T-helper 17 cell (primary cell): ENCODE results near the gene ABCD3. TPM values are rescaled to one million over a fixed set of nuclear protein-coding genes. Genes with fewer than 3 reads are reported as not detected.

Experiments
- ATAC-seq: fragments of 150-1000 bp; cut with Tn5 transposase; 2 replicates; pipeline ENCODE4 v1.10.0; 2021; ENCODE audit warnings: mild to moderate bottlenecking, moderate library complexity
- DNase-seq, 3 donors: peaks; one replicate each; pipeline versions ENCODE4 v3.0.0 to v3.0.0-alpha.2; 2020 to 2021
- H3K9me3 ChIP-seq: one replicate; pipeline ENCODE4 v1.7.0; 2013; ENCODE audit warnings: low read length, mild to moderate bottlenecking; ENCODE audit not compliant: control insufficient read depth, poor library complexity, severe bottlenecking
- H3K27ac Mint-ChIP-seq: one replicate; pipeline ENCODE4 v1.8.0; 2022; ENCODE audit warnings: mild to moderate bottlenecking, moderate library complexity, mixed read lengths
- H3K27me3 Mint-ChIP-seq: one replicate; pipeline ENCODE4 v1.8.0; 2022; ENCODE audit warnings: mixed read lengths
- H3K36me3 Mint-ChIP-seq: one replicate; pipeline ENCODE4 v1.8.0; 2022; ENCODE audit warnings: low read depth, mixed read lengths
- H3K4me1 Mint-ChIP-seq: one replicate; pipeline ENCODE4 v1.8.0; 2022; ENCODE audit warnings: mild to moderate bottlenecking, mixed read lengths
- H3K4me3 Mint-ChIP-seq: one replicate; pipeline ENCODE4 v1.8.0; 2022; ENCODE audit warnings: mild to moderate bottlenecking, moderate library complexity, mixed read lengths
- total RNA-seq, 4 donors: library from RNA in 2 of 4; stranded (reverse) in 2 of 4; gene quantifications; one replicate each; pipeline ENCODE4 v1.2.3 and lab custom pipeline; 2022 to 2026

Gene ABCD3
- total RNA-seq, 2 donors from 2014 or later = 17.1 to 18.1 TPM

GRCh38 chr1:94542088-94542870, 124.1 kb downstream of the ABCD3 start:
- DNase-seq (no peak), ATAC-seq (no peak)
- H3K9me3 ChIP-seq = no peaks in the 10 kb centered on the region
- Mint-ChIP-seq H3K27ac (no peak overlapping the region), H3K4me1 (peaks cover 8% of the 10 kb centered on the region), H3K4me3 (peak overlapping the region; percentile 82), H3K27me3 (peaks cover 84% of the 10 kb centered on the region), H3K36me3 (peaks cover 4% of the 10 kb centered on the region)

GRCh38 chr1:94543001-94543400, 124.8 kb downstream of the ABCD3 start:
- H3K36me3 Mint-ChIP-seq = peaks cover 4% of the 10 kb centered on the region
- peaks cover 88% of the 10 kb centered on the region for H3K27me3 Mint-ChIP-seq
- H3K27ac Mint-ChIP-seq = no peak overlapping the region
- no peaks in the 10 kb centered on the region for H3K9me3 ChIP-seq
- peaks cover 8% of the 10 kb centered on the region for H3K4me1 Mint-ChIP-seq
- DNase-seq (no peak), ATAC-seq (no peak)
- peak overlapping the region; percentile 82 for H3K4me3 Mint-ChIP-seq

- H3K27ac Mint-ChIP-seq = no peak overlapping the region
- DNase-seq = no peak
- no peak for ATAC-seq
- peaks cover 4% of the 10 kb centered on the region for H3K36me3 Mint-ChIP-seq
- H3K4me3 Mint-ChIP-seq = no peak overlapping the region
- H3K9me3 ChIP-seq = no peaks in the 10 kb centered on the region
- H3K27me3 Mint-ChIP-seq = peaks cover 85% of the 10 kb centered on the region
- H3K4me1 Mint-ChIP-seq = peaks cover 8% of the 10 kb centered on the region
Observed at GRCh38 chr1:94543893-94544635, 125.9 kb downstream of the ABCD3 start.

GRCh38 chr1:94544706-94545490, 126.7 kb downstream of the ABCD3 start:
- Mint-ChIP-seq H3K27ac (no peak overlapping the region), H3K36me3 (peaks cover 2% of the 10 kb centered on the region), H3K4me1 (peaks cover 8% of the 10 kb centered on the region), H3K4me3 (no peak overlapping the region), H3K27me3 (peaks cover 82% of the 10 kb centered on the region)
- DNase-seq = no peak
- ATAC-seq = no peak
- H3K9me3 ChIP-seq = no peaks in the 10 kb centered on the region

GRCh38 chr1:94549706-94550105, 131.5 kb downstream of the ABCD3 start:
- ATAC-seq (no peak), DNase-seq (no peak)
- no peaks in the 10 kb centered on the region for H3K4me1 Mint-ChIP-seq
- no peak overlapping the region for H3K27ac Mint-ChIP-seq
- H3K36me3 Mint-ChIP-seq = peaks cover 2% of the 10 kb centered on the region
- no peak overlapping the region for H3K4me3 Mint-ChIP-seq
- peaks cover 66% of the 10 kb centered on the region for H3K27me3 Mint-ChIP-seq
- no peaks in the 10 kb centered on the region for H3K9me3 ChIP-seq

GRCh38 chr1:94550396-94550795, 132.2 kb downstream of the ABCD3 start:
- peaks cover 67% of the 10 kb centered on the region for H3K27me3 Mint-ChIP-seq
- no peaks in the 10 kb centered on the region for H3K36me3 Mint-ChIP-seq
- no peak overlapping the region for H3K27ac Mint-ChIP-seq
- ATAC-seq = no peak
- DNase-seq = no peak
- H3K9me3 ChIP-seq = no peaks in the 10 kb centered on the region
- no peak overlapping the region for H3K4me3 Mint-ChIP-seq
- no peaks in the 10 kb centered on the region for H3K4me1 Mint-ChIP-seq

- DNase-seq (no peak), ATAC-seq (no peak)
- Mint-ChIP-seq H3K27ac (no peak overlapping the region), H3K4me3 (no peak overlapping the region), H3K4me1 (no peaks in the 10 kb centered on the region), H3K36me3 (no peaks in the 10 kb centered on the region), H3K27me3 (peaks cover 67% of the 10 kb centered on the region)
- H3K9me3 ChIP-seq = no peaks in the 10 kb centered on the region
Observed at GRCh38 chr1:94550800-94551241, 132.6 kb downstream of the ABCD3 start.

- Mint-ChIP-seq H3K36me3 (no peaks in the 10 kb centered on the region), H3K27ac (no peak overlapping the region), H3K4me1 (no peaks in the 10 kb centered on the region), H3K4me3 (no peak overlapping the region), H3K27me3 (peaks cover 61% of the 10 kb centered on the region)
- no peaks in the 10 kb centered on the region for H3K9me3 ChIP-seq
- ATAC-seq (no peak), DNase-seq (no peak)
Observed at GRCh38 chr1:94551449-94551848, 133.3 kb downstream of the ABCD3 start.

- Mint-ChIP-seq H3K36me3 (no peaks in the 10 kb centered on the region), H3K27me3 (peaks cover 58% of the 10 kb centered on the region), H3K27ac (no peak overlapping the region), H3K4me3 (no peak overlapping the region), H3K4me1 (no peaks in the 10 kb centered on the region)
- DNase-seq (no peak), ATAC-seq (no peak)
- no peaks in the 10 kb centered on the region for H3K9me3 ChIP-seq
Observed at GRCh38 chr1:94552071-94552586, 133.9 kb downstream of the ABCD3 start.

- DNase-seq (no peak), ATAC-seq (no peak)
- H3K27me3 Mint-ChIP-seq = peaks cover 49% of the 10 kb centered on the region
- no peak overlapping the region for H3K27ac Mint-ChIP-seq
- no peak overlapping the region for H3K4me3 Mint-ChIP-seq
- H3K4me1 Mint-ChIP-seq = no peaks in the 10 kb centered on the region
- no peaks in the 10 kb centered on the region for H3K36me3 Mint-ChIP-seq
- no peaks in the 10 kb centered on the region for H3K9me3 ChIP-seq
Observed at GRCh38 chr1:94553323-94553730, 135.1 kb downstream of the ABCD3 start.

- ATAC-seq (no peak), DNase-seq (no peak)
- peaks cover 49% of the 10 kb centered on the region for H3K27me3 Mint-ChIP-seq
- no peaks in the 10 kb centered on the region for H3K9me3 ChIP-seq
- no peaks in the 10 kb centered on the region for H3K4me1 Mint-ChIP-seq
- H3K4me3 Mint-ChIP-seq = no peak overlapping the region
- H3K36me3 Mint-ChIP-seq = no peaks in the 10 kb centered on the region
- H3K27ac Mint-ChIP-seq = no peak overlapping the region
Observed at GRCh38 chr1:94553931-94554330, 135.7 kb downstream of the ABCD3 start.

- no peak for ATAC-seq
- no peak for DNase-seq
- Mint-ChIP-seq H3K4me3 (no peak overlapping the region), H3K36me3 (no peaks in the 10 kb centered on the region), H3K27me3 (peaks cover 47% of the 10 kb centered on the region), H3K27ac (no peak overlapping the region), H3K4me1 (no peaks in the 10 kb centered on the region)
- no peaks in the 10 kb centered on the region for H3K9me3 ChIP-seq
Observed at GRCh38 chr1:94554580-94554979, 136.4 kb downstream of the ABCD3 start.

GRCh38 chr1:94555091-94555490, 136.9 kb downstream of the ABCD3 start:
- ATAC-seq = no peak
- Mint-ChIP-seq H3K27me3 (peaks cover 42% of the 10 kb centered on the region), H3K36me3 (no peaks in the 10 kb centered on the region), H3K4me3 (no peak overlapping the region), H3K27ac (no peak overlapping the region), H3K4me1 (no peaks in the 10 kb centered on the region)
- no peaks in the 10 kb centered on the region for H3K9me3 ChIP-seq
- DNase-seq = no peak
